Stromal cell of bone marrow (primary cell): ENCODE results near the gene DESI1.
"Not testable (repeated sequence)": the region's sequence is repeated elsewhere in the genome, so short reads cannot be mapped to it uniquely, and the experiment has no call there.

Source experiments
- DNase-seq: peaks from one replicate; pipeline ENCODE4 v3.0.0-alpha.2; 2012; ENCODE audit warnings: low read depth

DESI1 gene

GRCh38 chr22:41620589-41621098 lies at the start of gene DESI1:
TSS of gene DESI1 (minus strand) at chr22:41621043. CDS start at chr22:41620839, 204 bp downstream.
- no peak for DNase-seq

GRCh38 chr22:41668971-41669911 lies 48.4 kb upstream of the DESI1 start:
- no peak for DNase-seq

DNA sequence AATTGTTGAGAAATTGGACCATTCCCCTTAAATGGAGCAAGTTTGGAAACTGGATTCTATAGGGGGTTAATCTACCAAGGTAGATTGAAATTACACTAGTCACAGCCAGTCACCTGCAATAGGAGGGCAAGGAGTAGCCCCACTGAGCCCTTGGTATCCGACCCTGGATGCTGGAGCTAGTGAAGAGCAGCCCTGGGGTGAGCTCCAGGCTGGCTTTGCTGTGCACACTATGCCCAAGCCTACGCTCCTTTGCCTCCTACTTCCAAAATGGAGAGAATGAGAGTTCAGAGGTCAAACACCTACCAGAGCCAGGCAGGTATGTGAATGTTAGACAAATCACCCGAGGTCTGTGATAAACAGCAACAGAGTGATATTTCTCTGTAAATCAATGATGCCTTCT lies 44.1 kb upstream of the DESI1 start:
- DNase-seq, result no peak

GRCh38 chr22:41664490-41664889 lies 43.6 kb upstream of the DESI1 start:
- DNase-seq, result no peak

- not testable (repeated sequence) for DNase-seq
These were observed 42.8 kb upstream of the DESI1 start for GRCh38 chr22:41663594-41663993.

GRCh38 chr22:41661713-41662112 lies 40.9 kb upstream of the DESI1 start:
- no peak for DNase-seq

DNA sequence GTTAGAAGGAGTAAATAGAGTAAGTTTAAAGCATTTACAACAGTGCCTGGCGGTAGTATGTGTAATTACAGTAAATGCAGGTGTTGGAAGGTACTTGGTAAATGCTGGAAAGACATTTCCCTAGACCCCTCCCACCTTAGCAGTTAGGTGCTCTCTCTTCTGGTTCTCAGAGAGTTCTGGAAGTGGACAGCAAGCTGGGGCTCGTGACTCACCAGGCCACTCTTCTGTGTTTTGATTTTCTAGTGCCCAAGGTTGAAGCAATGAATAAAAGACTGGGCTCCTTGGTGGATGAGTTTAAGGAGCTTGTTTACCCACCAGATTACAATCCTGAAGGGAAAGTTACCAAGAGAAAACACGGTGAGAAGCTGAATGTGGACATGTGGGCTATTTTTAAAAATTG lies 40.2 kb upstream of the DESI1 start:
- DNase-seq, result no peak

DNA sequence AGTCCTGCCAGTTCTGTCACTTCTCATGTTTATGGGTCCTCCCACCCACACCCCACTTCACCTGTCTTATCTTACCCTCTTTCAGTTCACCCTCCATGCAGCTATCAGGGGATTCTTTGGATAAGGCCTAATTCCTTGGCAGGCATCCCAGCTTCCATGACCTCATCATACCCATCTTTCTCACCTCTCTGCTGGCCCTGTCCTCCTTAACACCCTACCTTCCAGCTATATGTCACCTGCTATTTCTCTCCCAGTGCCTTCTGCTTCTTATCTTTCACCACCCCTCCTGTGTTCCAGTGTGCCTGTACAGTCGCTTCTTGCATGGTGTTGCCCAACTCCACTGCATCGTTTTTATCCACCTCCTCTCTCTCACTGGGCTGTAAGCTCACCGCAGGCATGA lies 39.6 kb upstream of the DESI1 start:
- no peak for DNase-seq

DNA sequence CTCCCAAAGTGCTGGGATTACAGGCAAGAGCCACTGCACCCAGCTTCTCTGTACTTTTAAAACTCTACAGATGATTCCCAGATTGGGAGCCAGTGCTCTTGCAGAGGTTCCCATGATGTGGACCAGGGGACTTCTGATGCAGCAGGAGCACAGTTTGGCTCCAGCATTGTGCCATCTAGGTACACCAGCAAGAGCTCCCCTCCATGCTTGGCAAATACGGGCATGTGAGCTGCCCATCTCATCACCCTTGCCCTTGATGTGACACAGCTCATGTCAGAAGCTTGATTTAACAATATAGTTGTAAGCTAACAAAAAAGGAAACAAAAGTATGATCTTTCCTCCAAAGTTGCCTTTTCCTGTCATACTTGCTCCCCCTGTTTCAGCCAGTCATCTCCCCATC lies 39.1 kb upstream of the DESI1 start:
- no peak for DNase-seq

GRCh38 chr22:41658869-41659268 lies 38.0 kb upstream of the DESI1 start:
- no peak for DNase-seq

- DNase-seq, result no peak
These were observed 36.9 kb upstream of the DESI1 start for GRCh38 chr22:41657709-41658108.

DNA sequence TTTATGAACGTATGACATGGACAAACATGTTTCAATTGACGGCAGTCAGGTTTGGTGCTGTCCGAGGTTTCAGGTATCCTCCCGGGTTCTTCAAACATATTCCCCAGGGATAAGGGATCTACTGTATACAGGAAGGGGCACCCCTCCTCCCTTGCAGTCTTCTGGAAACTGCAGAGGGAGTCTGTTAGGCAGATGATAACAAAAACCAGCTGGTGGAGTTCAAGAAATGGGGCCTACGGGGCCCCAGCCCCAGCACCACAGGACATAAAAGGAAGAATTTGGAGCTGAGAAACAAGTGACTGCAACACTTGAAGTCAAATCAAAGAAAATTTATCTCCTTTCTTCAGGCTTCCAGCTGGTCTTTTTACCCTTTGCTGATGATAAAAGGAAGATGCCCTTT lies 35.7 kb upstream of the DESI1 start:
- DNase-seq, result no peak

GRCh38 chr22:41654322-41654721 lies 33.5 kb upstream of the DESI1 start:
- no peak for DNase-seq

- DNase-seq, result no peak
These were observed 30.0 kb upstream of the DESI1 start for GRCh38 chr22:41650821-41651220.

DNA sequence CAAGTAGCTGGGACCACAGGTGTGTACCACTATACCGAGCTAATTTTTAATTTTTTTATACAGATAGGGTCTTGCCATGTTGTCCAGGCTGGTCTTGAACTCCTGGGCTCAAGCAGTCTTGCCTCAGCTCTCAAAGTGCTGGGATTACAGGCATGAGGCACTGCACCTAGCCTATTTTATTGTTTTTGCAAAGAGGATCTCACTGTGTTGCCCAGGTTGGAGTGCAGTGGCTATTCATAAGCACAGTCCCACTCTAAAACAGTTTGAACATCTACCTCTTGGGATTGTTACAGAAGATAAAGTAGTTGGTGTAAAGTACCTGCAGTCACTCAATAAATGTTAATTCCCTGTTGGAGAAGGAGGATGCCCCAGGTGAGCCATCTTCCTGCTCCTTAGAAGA lies 29.4 kb upstream of the DESI1 start:
- no peak for DNase-seq

- no peak for DNase-seq
These were observed 27.6 kb upstream of the DESI1 start for GRCh38 chr22:41648432-41648831.

DNA sequence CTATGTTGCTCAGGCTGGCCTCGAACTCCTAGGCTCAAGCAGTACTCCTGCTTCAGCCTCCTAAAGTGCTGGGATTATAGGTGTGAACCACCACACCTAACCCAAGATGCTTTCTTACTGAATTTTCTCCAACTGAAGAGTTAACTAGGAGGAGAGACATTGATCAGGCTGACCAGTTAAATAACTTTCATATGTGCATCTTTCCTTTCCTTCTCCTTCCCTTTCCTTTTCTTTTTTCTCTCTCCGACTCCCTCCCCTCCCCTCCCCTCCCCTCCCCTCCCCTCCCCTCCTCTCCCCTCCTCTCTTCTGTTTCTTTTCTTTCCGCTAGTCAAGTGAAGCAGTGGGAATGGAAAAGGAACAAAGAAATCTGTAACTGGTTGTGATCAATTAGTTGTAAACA lies 26.9 kb upstream of the DESI1 start:
- DNase-seq, result no peak

DNA sequence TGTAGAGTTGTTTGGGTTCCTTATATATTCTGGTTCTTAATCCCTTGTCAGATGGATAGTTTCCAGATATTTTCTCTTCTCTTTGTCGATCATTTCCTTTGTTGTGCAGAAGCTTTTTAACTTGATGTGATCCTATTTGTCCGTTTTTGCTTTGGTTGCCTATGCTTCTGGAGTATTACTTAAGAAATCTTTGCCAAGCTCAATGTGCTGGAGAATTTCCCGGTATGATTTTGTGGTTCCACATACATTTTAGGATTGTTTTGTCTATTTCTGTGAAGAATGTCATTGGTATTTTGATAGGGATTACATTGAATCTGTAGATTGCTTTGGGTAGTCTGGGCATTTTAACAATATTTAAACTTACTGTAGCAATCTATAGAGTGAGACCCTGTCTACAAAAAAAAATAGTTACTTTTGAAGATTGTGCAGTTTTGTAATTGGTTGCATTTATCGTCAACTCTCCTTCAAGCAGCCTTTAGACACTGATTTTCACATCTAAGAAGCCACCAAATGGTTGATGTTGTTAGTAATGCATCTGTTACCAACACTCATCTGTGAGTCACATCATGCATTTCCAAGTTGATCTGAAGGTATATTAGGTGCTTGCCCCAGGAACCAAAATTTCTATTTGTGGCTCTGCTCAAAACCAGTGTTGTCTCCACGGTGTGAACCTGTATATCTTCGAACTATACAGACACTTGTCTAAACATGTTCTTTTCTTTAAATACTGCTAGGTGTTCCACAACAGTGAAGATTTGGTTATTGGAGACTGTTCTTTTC lies 21.7 kb upstream of the DESI1 start:
- DNase-seq, result no peak

DNA sequence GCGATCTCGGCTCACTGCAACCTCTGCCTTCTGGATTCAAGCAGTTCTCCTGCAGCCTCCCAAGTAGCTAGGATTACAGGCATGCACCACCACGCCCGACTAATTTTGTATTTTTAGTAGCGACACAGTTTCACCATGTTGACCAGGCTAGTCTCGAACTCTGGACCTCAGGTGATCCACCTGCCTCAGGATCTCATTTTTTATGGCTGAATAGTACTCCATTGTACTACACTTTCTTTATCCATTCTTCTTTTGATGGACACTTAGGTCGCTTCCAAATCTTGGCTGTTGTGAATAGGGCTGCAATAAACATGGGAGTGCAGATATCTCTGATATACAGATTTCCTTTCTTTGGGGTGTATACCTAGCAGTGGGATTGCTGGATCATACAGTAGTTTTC lies 21.0 kb upstream of the DESI1 start:
- DNase-seq, result no peak

- no peak for DNase-seq
These were observed 17.9 kb upstream of the DESI1 start for GRCh38 chr22:41638748-41639147.

DNA sequence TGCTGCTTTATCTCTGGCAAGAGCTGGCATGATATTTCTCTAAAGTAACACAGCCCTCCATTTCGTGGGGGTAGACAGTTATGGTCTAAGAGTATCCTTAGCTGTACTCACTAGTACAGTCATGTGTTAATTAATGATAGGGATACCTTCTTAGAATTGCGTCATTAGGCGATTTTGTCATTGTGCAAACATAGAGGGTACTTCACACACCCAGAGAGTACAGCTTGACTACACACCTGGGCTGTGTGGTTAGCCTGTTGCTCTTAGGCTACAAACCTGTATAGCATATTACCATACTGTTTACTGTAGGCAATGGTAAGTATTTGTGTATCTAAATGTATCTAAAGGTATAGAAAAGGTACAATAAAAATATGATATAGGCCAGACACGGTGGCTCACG lies 17.3 kb upstream of the DESI1 start:
- no peak for DNase-seq

GRCh38 chr22:41637623-41638022 lies 16.8 kb upstream of the DESI1 start:
- not testable (repeated sequence) for DNase-seq

DNA sequence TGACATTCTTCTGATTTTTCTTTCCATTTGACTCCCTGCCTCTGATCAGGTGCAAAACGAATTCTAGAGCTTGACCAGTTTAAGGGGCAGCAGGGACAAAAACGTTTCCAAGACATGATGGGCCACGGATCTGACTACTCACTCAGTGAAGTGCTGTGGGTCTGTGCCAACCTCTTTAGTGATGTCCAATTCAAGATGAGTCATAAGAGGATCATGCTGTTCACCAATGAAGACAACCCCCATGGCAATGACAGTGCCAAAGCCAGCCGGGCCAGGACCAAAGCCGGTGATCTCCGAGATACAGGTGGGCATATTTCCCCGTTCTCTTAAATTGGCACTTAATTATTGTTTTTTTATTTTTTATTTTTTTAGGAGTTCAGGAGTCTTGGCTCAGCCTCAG lies 15.6 kb upstream of the DESI1 start:
- peak; percentile 36 for DNase-seq
